KMS-11 (cell line): ENCODE data around the gene M1AP.
A peak's percentile ranks its signal among the peaks of the same experiment; 100 is the strongest.

ENCODE experiments used
- H2AFZ ChIP-seq: fragments of 200-600 bp; sonication (generic); 2 replicates; pipeline ENCODE4 v1.6.1; 2016; ENCODE audit warnings: antibody characterized with exemption, mixed run types, low read depth
- H3K27ac ChIP-seq: fragments of 200-600 bp; sonication (generic); 2 replicates; pipeline ENCODE4 v1.6.1; 2016; ENCODE audit warnings: mild to moderate bottlenecking, mixed run types
- H3K27me3 ChIP-seq: fragments of 200-600 bp; sonication (generic); 2 replicates; pipeline ENCODE4 v1.6.1; 2017; ENCODE audit warnings: mild to moderate bottlenecking, low read depth, mixed run types, moderate library complexity; ENCODE audit not compliant: insufficient read depth
- H3K36me3 ChIP-seq: fragments of 200-600 bp; sonication (generic); 2 replicates; pipeline ENCODE4 v1.6.1; 2017; ENCODE audit warnings: mild to moderate bottlenecking, mixed run types; ENCODE audit not compliant: insufficient read depth
- H3K4me1 ChIP-seq: fragments of 200-600 bp; sonication (generic); 2 replicates; pipeline ENCODE4 v1.6.1; 2016; ENCODE audit warnings: mild to moderate bottlenecking, low read depth, mixed run types; ENCODE audit not compliant: poor library complexity, severe bottlenecking
- H3K4me2 ChIP-seq: fragments of 200-600 bp; sonication (generic); 2 replicates; pipeline ENCODE4 v1.7.0; 2016; ENCODE audit warnings: mild to moderate bottlenecking, mixed run types
- H3K4me3 ChIP-seq: fragments of 200-600 bp; sonication (generic); IDR thresholded peaks from 2 replicates; pipeline ENCODE4 v1.6.1; 2017; ENCODE audit warnings: low read depth, low read length, mixed read lengths; ENCODE audit not compliant: insufficient read depth
- H3K79me2 ChIP-seq: fragments of 200-600 bp; sonication (generic); 2 replicates; pipeline ENCODE4 v1.6.1; 2016; ENCODE audit warnings: low read depth, mixed run types; ENCODE audit not compliant: insufficient read depth
- H3K9ac ChIP-seq: fragments of 200-600 bp; sonication (generic); 2 replicates; pipeline ENCODE4 v1.6.1; 2016; ENCODE audit warnings: mild to moderate bottlenecking, mixed run types
- H4K20me1 ChIP-seq: fragments of 200-600 bp; sonication (generic); 2 replicates; pipeline ENCODE4 v1.6.1; 2016; ENCODE audit warnings: mild to moderate bottlenecking, mixed run types; ENCODE audit not compliant: insufficient read depth
- TF ChIP-seq, protein P1 (sequence below): fragments of 200-600 bp; sonication (generic); conservative IDR thresholded peaks from 2 replicates; pipeline ENCODE4 v1.6.1; 2017; ENCODE audit warnings: low read depth, mild to moderate bottlenecking, antibody characterized with exemption, low read length, moderate library complexity, mixed read lengths

Gene M1AP

DNA sequence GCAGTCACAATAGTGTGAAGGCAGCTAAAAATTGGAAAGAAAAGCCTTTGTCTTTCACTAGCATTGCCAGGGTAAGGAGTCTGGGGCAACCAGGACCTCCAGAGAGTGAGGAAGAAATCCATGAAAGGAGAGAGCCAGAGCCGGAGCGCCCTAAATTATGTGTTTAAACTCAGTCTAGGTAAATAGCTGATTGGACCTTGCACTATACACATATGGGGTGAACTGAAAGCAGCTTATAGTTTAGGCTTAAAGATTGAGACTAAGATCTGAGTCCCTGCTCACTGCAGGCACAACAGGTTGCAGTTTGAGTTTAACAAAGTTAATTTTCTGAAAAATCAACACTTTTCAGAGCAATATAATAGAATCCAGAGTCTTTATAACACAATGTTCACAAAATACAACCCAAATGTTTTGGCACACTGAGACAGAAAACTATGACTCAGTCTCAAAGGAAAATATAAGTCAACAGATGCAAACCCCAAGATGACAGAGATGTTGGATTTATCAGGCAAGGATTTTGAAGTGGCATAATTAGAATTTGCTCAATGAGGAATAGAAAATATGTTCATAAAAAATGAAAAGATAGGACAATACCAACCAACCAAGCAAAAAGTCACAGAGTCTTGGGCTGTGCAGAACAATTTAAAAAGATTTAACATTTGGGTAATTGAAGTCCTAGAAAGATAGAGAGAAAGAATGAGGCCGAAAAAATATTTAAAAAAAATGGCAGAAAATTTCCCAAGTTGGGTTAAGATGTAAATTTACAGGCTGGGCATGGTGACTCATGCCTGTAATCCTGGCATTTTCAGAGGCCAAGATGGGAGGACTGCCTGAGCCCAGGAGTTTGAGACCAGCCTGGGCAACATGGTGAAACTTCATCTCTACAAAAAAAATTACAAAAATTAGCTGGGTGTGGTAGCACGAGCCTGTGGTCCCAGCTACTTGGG is 54.0 kb downstream of the M1AP start:
- Histone ChIP-seq H3K4me2 (no peak overlapping the region), H3K4me3 (no peak overlapping the region), H4K20me1 (no peaks in the 10 kb centered on the region), H3K9ac (no peak overlapping the region), H3K27me3 (no peaks in the 10 kb centered on the region), H3K36me3 (no peaks in the 10 kb centered on the region), H2AFZ (no peak overlapping the region), H3K79me2 (no peaks in the 10 kb centered on the region), H3K27ac (no peak overlapping the region), H3K4me1 (no peaks in the 10 kb centered on the region)
- TF ChIP-seq, protein P1, sequence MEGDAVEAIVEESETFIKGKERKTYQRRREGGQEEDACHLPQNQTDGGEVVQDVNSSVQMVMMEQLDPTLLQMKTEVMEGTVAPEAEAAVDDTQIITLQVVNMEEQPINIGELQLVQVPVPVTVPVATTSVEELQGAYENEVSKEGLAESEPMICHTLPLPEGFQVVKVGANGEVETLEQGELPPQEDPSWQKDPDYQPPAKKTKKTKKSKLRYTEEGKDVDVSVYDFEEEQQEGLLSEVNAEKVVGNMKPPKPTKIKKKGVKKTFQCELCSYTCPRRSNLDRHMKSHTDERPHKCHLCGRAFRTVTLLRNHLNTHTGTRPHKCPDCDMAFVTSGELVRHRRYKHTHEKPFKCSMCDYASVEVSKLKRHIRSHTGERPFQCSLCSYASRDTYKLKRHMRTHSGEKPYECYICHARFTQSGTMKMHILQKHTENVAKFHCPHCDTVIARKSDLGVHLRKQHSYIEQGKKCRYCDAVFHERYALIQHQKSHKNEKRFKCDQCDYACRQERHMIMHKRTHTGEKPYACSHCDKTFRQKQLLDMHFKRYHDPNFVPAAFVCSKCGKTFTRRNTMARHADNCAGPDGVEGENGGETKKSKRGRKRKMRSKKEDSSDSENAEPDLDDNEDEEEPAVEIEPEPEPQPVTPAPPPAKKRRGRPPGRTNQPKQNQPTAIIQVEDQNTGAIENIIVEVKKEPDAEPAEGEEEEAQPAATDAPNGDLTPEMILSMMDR = no peak

DNA sequence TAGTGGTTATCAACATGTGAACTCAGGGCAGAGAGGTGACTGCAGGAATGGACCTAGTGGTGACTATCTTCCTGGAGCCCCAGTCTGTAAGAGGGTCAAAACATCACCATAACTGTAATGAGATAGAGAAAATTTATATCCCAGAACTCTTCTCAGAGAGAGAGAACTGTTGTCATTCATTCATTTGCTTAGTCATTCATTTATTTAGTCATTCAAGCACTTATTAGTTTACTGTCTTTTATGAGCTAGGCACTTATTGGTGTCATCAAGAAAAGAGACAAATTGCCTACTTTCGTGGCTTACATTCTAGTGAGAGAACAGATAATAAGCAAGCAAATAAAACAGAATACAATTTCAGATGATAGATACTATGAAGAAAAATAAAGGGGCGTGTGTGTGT is 59.5 kb downstream of the M1AP start:
- Histone ChIP-seq H4K20me1 (no peaks in the 10 kb centered on the region), H2AFZ (no peak overlapping the region), H3K79me2 (no peaks in the 10 kb centered on the region), H3K36me3 (no peaks in the 10 kb centered on the region), H3K27ac (no peak overlapping the region), H3K27me3 (no peaks in the 10 kb centered on the region), H3K9ac (no peak overlapping the region), H3K4me2 (no peak overlapping the region), H3K4me3 (no peak overlapping the region), H3K4me1 (peaks cover 12% of the 10 kb centered on the region)
- TF ChIP-seq, protein P1 = no peak

DNA sequence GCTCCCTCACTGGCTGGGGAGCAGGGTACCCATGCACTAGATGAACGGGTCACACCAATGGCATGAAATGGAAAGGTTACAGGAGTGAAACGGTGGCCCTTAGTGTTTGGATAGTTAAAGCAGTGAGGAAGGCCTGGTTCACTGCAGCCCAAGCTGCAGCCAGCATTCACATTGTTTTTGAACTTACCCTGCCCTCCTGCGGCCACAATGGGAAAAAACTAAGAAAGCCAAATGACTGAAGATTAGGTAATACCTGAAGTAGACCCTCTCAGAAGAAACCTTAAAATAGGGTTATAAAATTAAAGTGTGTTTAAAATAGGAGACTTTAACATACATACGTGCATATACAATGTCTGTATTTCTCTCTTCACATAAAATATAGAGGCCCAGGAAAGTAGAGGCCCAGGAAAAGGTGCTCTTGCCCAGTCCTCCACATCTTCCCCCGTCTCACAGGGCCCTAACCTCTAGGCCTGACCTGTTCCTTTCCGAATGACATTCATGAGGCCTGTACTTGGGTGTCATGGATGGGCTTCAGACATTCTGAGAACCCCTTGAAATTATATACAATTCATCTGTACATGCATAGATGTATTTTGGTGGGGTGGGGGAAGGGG is 60.4 kb downstream of the M1AP start:
- Histone ChIP-seq H3K9ac (no peak overlapping the region), H3K4me3 (no peak overlapping the region), H3K27me3 (no peaks in the 10 kb centered on the region), H2AFZ (peak overlapping the region; percentile 13; the same call in 1 of the 2 replicates), H3K27ac (no peak overlapping the region), H3K4me2 (no peak overlapping the region), H3K36me3 (no peaks in the 10 kb centered on the region), H3K4me1 (peaks cover 12% of the 10 kb centered on the region), H3K79me2 (no peaks in the 10 kb centered on the region), H4K20me1 (no peaks in the 10 kb centered on the region)
- TF ChIP-seq, protein P1 = peak; percentile 76

DNA sequence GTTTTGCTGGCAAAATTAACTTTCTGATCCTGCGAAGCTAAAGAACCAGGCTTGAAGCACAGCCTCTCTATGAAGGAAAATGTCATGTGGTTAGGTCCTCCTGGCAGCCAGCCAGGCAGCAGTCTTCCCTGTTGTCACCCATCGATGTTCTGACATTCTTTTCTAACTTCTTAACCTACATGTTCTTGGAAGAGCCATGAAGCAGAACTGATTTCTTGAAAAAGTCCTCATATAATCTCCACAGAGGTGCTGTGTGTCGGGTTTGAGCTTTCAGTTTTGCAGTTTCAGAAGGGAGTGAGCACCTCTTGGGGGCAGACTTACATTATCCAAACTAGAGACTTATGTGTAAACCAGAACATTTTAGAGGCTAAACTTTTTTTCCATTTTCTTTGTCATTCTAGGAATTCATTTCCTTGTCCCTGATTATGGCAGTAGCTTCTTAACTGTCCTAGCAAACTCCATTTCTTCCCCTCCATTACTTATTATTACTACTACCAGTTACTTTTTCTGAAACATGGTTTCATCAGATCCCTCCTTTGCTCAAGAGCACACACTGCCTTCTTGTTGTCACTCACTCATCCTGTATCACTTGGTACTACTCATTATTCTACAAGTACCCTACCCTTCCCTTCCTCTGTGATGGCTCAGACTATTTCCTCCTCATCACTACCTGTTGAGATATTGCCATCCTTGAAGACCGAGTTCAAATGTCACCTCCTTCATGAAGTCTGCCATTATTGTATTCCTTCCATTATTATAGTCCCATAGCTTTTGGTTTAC is 62.5 kb downstream of the M1AP start:
- H4K20me1 ChIP-seq = no peaks in the 10 kb centered on the region
- H3K4me2 ChIP-seq = peak overlapping the region; percentile 52
- H3K27me3 ChIP-seq = no peaks in the 10 kb centered on the region
- H3K79me2 ChIP-seq = no peaks in the 10 kb centered on the region
- no peak overlapping the region for H3K9ac ChIP-seq
- H3K27ac ChIP-seq = no peak overlapping the region
- peak overlapping the region; percentile 57; the same call in 1 of the 2 replicates for H2AFZ ChIP-seq
- H3K4me1 ChIP-seq = peaks cover 12% of the 10 kb centered on the region
- no peak overlapping the region for H3K4me3 ChIP-seq
- H3K36me3 ChIP-seq = no peaks in the 10 kb centered on the region
- TF ChIP-seq, protein P1 = no peak
